Activated naive CD4-positive, alpha-beta T cell treated with anti-CD3 and anti-CD28 coated beads, Interleukin-2, amount 50 U/mL, for 24 hours (primary cell): ENCODE results near the gene TRIP6.

Experiments
- H3K27ac Mint-ChIP-seq: one replicate; pipeline ENCODE4 v1.8.0; 2021; ENCODE audit warnings: mild to moderate bottlenecking, mixed read lengths
- H3K27me3 Mint-ChIP-seq: one replicate; pipeline ENCODE4 v1.8.0; 2021; ENCODE audit warnings: mixed read lengths
- H3K36me3 Mint-ChIP-seq: one replicate; pipeline ENCODE4 v1.8.0; 2021; ENCODE audit warnings: mixed read lengths
- H3K4me1 Mint-ChIP-seq: one replicate; pipeline ENCODE4 v1.8.0; 2021; ENCODE audit warnings: mixed read lengths
- H3K4me3 Mint-ChIP-seq: one replicate; pipeline ENCODE4 v1.8.0; 2021; ENCODE audit warnings: mild to moderate bottlenecking, mixed read lengths
- H3K9me3 Mint-ChIP-seq: one replicate; pipeline ENCODE4 v1.8.0; 2021; ENCODE audit warnings: mixed read lengths

TRIP6 gene

DNA sequence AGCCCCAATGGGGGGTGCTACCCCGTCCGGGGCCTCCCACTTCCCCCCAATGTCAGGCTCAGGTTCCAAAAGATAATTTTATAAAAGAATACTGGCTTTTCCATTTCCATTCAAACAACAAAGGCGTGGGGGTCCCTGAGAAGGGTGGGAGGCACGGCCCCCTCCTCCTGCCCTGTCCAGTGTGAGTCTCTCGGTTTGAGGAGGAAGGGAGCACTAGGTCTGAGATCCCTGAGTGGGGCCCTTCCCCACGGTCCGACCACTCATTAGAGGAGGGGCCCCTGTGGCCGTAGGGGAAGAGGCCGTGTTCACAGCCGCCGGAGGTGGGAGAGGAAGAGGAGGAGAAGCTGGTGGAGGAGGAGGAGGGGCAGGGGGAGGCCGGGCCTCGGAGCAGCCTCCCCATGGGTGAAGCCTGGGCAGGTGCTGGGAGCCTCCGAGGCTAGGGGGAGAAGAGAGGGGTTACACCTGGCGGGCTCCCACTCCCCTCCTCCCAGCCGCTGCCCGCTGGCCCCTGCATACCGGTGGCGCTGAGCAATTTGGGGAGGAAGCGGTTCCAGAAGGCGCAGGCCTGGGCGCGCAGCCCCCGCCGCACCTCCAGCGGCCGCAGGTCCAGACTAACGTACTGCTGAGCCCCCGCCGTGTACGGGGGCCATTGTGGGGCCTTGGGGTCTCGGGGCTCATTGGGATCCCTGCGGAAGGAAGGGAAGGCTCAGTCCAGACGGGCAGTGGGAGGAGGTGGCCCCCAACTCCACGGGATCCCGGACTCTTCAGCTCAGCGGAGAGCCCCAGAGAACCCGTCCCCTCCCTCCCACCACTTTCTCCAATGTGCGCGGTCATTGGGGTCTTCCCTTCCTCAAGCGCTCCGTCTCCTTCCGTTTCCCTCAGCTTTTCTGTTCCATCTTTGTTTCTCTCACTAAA, 23.7 kb downstream of the TRIP6 start:
- Mint-ChIP-seq H3K27me3 (peaks cover 16% of the 10 kb centered on the region), H3K9me3 (no peaks in the 10 kb centered on the region), H3K27ac (no peak overlapping the region), H3K4me1 (peaks cover 38% of the 10 kb centered on the region), H3K4me3 (peak overlapping the region; percentile 89), H3K36me3 (peaks cover 20% of the 10 kb centered on the region)

DNA sequence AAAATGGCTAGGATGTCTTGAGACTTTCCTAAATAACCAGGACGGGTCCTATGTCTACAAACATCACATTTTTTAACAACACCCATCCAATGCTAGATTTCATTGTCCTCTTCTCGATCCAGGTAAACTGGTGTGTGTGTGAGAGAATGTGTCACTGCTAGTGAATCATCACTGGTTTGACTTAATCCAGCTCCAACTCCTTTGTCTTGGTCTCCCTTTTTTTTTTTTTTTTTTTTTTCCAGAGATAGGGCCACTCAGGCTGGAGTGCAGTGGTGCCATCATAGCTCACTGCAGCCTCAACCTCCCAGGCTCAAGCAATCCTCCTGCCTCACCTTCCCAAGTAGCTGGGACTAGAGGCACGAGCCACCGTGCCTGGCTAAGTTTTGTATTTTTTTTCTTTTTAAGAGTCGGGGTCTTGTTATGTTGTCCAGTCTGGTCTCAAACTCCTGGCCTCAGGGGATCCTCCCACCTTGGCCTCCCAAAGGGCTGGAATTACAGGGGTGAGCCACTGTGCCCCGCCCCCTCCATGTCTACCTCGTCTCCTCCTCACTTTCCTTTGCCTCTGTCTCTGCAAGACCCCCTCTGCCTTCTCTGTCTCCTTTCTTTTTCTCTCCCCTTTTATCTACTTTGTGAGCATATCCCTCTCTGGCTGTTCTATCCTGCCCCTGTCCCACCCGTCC, 24.5 kb downstream of the TRIP6 start:
- Mint-ChIP-seq H3K4me1 (peaks cover 40% of the 10 kb centered on the region), H3K27me3 (peaks cover 21% of the 10 kb centered on the region), H3K4me3 (peak overlapping the region; percentile 83), H3K9me3 (no peaks in the 10 kb centered on the region), H3K36me3 (peaks cover 13% of the 10 kb centered on the region), H3K27ac (peak overlapping the region; percentile 77)

- H3K36me3 Mint-ChIP-seq = peaks cover 5% of the 10 kb centered on the region
- H3K27me3 Mint-ChIP-seq = peaks cover 24% of the 10 kb centered on the region
- no peaks in the 10 kb centered on the region for H3K9me3 Mint-ChIP-seq
- H3K27ac Mint-ChIP-seq = no peak overlapping the region
- no peak overlapping the region for H3K4me3 Mint-ChIP-seq
- H3K4me1 Mint-ChIP-seq = peaks cover 31% of the 10 kb centered on the region
Observed at GRCh38 chr7:100892364-100893317, 25.5 kb downstream of the TRIP6 start.

DNA sequence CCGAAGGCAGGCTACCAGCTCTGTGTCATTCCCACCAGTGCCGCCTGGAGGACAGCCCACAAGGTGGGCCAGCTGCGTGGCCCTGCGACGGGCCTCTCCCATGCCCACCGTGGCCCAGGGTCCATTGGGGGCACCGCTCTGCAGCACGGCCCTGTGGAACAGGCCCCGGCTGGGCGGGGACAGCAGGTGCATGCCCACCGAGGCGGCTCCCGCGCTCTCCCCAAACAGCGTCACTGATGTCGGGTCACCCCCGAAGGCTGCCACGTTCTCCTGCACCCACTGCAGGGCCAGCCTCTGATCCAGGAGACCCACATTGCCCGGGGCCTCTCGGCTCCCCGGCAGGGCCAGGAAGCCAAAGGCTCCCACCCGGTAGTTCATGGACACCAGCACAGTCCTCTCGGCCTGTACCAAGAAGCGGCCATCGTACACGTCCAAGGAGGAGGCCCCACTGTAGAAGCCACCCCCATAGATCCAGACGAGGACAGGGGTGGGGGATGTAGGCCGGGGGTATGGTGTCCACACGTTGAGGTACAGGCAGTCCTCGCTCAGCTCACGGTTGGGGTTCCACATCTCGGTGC, 26.2 kb downstream of the TRIP6 start:
- H3K27me3 Mint-ChIP-seq = peaks cover 32% of the 10 kb centered on the region
- H3K9me3 Mint-ChIP-seq = no peaks in the 10 kb centered on the region
- H3K36me3 Mint-ChIP-seq = peaks cover 2% of the 10 kb centered on the region
- H3K27ac Mint-ChIP-seq = no peak overlapping the region
- H3K4me1 Mint-ChIP-seq = peaks cover 23% of the 10 kb centered on the region
- no peak overlapping the region for H3K4me3 Mint-ChIP-seq

- Mint-ChIP-seq H3K4me3 (no peak overlapping the region), H3K9me3 (no peaks in the 10 kb centered on the region), H3K27me3 (peaks cover 32% of the 10 kb centered on the region)
Observed at GRCh38 chr7:100893910-100894721, 26.9 kb downstream of the TRIP6 start.

DNA sequence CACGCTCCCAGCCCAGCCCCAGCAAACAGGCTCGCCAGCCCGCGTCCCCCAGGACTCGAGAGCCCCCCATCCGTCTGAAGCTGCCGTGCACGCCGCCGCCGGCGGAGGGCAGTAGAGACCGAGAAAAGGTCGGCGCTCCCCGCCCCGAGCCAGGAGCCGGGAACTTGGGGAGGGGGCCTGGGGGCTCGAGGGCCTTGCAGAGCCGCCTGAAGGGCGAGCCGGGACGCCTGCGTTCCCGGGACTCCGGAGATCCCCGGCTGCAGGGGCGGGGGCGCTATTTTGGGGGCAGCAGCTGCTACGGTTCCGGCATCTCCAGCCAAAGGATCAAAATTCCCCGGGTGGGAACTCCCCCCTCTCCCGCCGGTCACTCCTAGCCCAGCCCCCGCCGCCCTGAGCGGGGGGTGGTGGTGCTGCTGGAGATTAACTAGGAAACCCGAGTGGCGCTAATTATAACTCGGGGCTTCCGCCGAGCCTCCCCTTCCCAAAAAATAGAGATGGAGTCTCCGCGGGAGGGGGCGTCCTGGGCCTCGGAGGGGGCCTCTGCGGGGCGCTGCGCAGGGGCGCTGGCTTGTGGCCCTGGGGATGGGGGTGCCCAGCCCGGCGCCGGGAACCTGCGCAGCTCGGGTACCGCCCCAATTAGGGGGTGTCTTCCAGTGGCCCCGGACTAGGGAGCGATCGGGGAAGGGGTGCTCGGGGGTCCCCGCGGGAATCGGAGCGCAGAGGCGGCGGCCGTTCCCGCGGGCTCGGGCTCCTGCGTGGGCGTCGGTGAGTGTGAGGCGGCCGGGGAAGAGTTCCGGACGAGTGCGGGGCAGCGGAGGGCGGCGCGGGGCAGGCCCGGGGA, 27.9 kb downstream of the TRIP6 start:
- no peaks in the 10 kb centered on the region for H3K9me3 Mint-ChIP-seq
- H3K27ac Mint-ChIP-seq = no peak overlapping the region
- peaks cover 32% of the 10 kb centered on the region for H3K27me3 Mint-ChIP-seq
- no peaks in the 10 kb centered on the region for H3K36me3 Mint-ChIP-seq
- peaks cover 20% of the 10 kb centered on the region for H3K4me1 Mint-ChIP-seq
- H3K4me3 Mint-ChIP-seq = no peak overlapping the region

More at GRCh38 chr7:100893910-100894721, 26.9 kb downstream of the TRIP6 start:
- H3K36me3 Mint-ChIP-seq = no peaks in the 10 kb centered on the region
- H3K27ac Mint-ChIP-seq = no peak overlapping the region
- H3K4me1 Mint-ChIP-seq = peaks cover 20% of the 10 kb centered on the region

DNA sequence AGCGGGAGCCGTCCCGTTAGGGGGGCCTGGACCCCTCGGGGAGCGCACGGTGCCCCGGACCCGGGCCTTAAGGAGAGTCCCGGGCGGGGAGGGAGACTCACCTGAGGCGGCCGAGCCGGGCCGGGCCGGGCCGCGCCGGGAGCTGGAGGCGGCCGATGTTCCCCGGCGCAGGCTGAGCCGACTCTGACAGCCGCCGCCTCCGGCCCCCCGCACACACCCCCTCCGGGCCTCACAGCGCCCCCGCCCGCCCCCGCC, 28.4 kb downstream of the TRIP6 start, which contains the start of gene ACHE:
Gene ACHE (minus strand): TSS at position 188 of the 255 bp plus-strand sequence. CDS start 1,656 bp downstream, outside the sequence.
- Mint-ChIP-seq H3K27me3 (peaks cover 32% of the 10 kb centered on the region), H3K4me1 (peaks cover 14% of the 10 kb centered on the region), H3K27ac (no peak within 1 kb of the TSS)

GRCh38 chr7:100895956-100896731, 29.0 kb downstream of the TRIP6 start:
- peaks cover 13% of the 10 kb centered on the region for H3K4me1 Mint-ChIP-seq
- H3K4me3 Mint-ChIP-seq = peak overlapping the region; percentile 78
- H3K36me3 Mint-ChIP-seq = no peaks in the 10 kb centered on the region
- H3K27me3 Mint-ChIP-seq = peaks cover 35% of the 10 kb centered on the region
- H3K9me3 Mint-ChIP-seq = no peaks in the 10 kb centered on the region
- no peak overlapping the region for H3K27ac Mint-ChIP-seq

More for the DNA sequence above, 28.4 kb downstream of the TRIP6 start, which contains the start of gene ACHE:
- Mint-ChIP-seq H3K36me3 (no peaks in the 10 kb centered on the region), H3K4me3 (peak within 1 kb of the TSS; percentile 78), H3K9me3 (no peaks in the 10 kb centered on the region)

DNA sequence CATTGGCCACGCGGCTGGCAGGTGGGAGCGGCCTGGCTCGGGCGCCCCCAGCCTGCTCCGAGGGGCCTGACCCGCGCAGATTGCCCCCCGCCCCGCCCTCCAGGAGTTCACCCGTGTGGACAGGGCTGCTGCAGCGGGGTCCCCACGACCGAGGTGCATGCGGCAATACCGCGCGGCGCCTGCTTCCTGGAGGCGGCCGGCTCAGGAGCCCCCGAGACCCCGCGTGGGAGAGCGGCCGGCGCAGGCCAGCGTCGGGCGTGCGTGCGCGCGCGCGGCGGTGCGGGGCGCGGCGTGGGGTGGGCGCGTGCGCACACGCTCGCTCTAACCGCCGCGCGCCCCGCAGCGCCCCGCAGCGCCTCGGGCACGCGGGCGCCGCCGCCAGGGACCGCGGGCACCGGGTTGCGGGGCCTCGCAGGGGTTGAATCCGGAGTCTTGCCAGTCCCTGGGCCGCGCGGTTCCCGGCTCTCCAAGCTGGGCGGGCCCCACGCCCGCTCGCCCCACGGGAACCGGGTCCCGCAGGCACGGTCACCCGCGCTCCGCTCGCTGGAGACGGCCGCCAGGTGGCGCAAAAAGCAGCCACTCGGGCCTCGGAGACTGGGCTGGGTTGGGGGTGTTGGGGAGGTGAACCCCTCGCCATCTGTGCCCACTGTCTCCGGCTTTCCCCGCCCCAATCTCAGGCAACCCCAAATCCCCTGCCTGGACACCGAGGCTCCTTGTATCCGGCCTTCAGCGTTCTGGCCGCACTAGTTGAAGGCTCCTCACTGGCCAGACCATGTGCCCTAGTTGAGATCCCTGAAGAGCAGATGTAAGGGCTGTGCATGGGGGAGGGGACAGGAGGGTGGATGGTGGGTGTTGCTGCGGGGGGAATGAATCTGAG, 29.8 kb downstream of the TRIP6 start:
- Mint-ChIP-seq H3K27ac (no peak overlapping the region), H3K4me3 (peak overlapping the region; percentile 78), H3K4me1 (peaks cover 7% of the 10 kb centered on the region), H3K9me3 (no peaks in the 10 kb centered on the region), H3K27me3 (peaks cover 30% of the 10 kb centered on the region), H3K36me3 (no peaks in the 10 kb centered on the region)

GRCh38 chr7:100897772-100898454, 30.7 kb downstream of the TRIP6 start:
- peak overlapping the region; percentile 9 for H3K4me3 Mint-ChIP-seq
- no peaks in the 10 kb centered on the region for H3K36me3 Mint-ChIP-seq
- peaks cover 7% of the 10 kb centered on the region for H3K4me1 Mint-ChIP-seq
- H3K27me3 Mint-ChIP-seq = peaks cover 22% of the 10 kb centered on the region
- H3K9me3 Mint-ChIP-seq = no peaks in the 10 kb centered on the region
- H3K27ac Mint-ChIP-seq = no peak overlapping the region

- Mint-ChIP-seq H3K36me3 (no peaks in the 10 kb centered on the region), H3K9me3 (no peaks in the 10 kb centered on the region), H3K4me3 (no peak overlapping the region), H3K4me1 (peaks cover 7% of the 10 kb centered on the region), H3K27ac (no peak overlapping the region), H3K27me3 (peaks cover 22% of the 10 kb centered on the region)
Observed at GRCh38 chr7:100899432-100899831, 32.2 kb downstream of the TRIP6 start.

- no peaks in the 10 kb centered on the region for H3K9me3 Mint-ChIP-seq
- no peak overlapping the region for H3K27ac Mint-ChIP-seq
- peaks cover 21% of the 10 kb centered on the region for H3K27me3 Mint-ChIP-seq
- H3K36me3 Mint-ChIP-seq = no peaks in the 10 kb centered on the region
- no peak overlapping the region for H3K4me3 Mint-ChIP-seq
- H3K4me1 Mint-ChIP-seq = peaks cover 5% of the 10 kb centered on the region
Observed at GRCh38 chr7:100900978-100901377, 33.8 kb downstream of the TRIP6 start.
